ENCODE measurements around the gene MED12L. TPM values are rescaled to one million over a fixed set of nuclear protein-coding genes. Genes with fewer than 3 reads are reported as not detected.
"Not testable (repeated sequence)": the region's sequence is repeated elsewhere in the genome, so short reads cannot be mapped to it uniquely, and the experiment has no call there.

The MED12L gene
- polyA plus RNA-seq, 1 donor: 2.7 TPM

DNA sequence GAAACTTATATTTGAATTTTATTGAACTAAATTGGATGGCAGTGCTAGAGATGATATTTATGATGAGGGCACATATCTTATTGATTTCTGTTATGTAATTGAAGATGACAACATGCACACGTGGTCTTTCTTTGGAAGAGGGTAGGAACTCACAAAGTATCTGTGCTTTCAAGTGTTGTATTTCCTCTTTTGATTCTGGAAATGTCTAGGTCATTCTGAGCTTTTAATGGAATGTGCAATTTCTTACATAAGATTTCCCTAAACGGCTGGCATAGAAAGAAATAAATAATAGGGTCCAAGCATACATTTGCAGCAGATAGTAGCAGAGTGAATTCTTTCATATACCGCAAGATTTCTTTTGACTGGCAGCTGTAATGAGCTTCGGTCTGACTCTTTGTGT is 127.7 kb downstream of the MED12L start:
- no peak for DNase-seq

DNA sequence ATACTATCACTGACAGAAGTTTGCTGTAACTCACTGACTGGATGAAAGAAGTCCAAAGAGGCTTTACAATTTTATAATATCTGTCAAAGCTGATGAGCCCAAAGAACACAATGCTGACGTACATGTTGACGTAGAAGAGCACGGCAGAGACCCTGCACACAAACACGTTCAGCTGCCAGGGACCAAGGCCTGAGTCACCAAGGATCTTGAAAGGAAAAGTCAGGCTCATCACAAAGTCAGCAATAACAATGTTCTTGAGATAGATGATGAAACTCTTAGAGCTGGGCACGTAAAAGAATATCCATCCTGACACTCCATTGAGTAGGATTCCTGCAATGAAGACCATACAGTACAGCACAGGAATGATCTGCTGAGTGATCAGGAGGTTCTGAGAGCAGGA is 128.4 kb downstream of the MED12L start:
- DNase-seq: no peak

DNA sequence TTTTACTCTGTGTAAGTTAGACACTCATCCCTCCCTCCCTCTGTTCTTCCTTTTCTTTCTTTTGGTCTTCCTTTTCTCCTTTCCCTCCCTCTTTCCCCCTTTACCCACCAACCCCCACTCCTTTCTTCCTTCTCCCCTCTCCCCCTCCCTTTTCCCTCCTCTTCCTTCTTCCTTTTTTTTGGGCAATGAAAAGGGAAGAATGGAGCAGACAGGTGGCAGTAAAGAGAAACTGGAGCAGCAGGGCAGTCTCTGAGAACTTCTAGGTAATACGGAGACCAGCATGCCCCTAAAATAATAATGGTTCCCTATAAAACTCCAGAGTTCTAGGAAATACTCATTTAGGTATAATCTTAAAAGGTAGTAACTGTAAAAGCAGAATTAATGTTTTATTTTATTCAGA is 129.0 kb downstream of the MED12L start:
- no peak for DNase-seq

DNA sequence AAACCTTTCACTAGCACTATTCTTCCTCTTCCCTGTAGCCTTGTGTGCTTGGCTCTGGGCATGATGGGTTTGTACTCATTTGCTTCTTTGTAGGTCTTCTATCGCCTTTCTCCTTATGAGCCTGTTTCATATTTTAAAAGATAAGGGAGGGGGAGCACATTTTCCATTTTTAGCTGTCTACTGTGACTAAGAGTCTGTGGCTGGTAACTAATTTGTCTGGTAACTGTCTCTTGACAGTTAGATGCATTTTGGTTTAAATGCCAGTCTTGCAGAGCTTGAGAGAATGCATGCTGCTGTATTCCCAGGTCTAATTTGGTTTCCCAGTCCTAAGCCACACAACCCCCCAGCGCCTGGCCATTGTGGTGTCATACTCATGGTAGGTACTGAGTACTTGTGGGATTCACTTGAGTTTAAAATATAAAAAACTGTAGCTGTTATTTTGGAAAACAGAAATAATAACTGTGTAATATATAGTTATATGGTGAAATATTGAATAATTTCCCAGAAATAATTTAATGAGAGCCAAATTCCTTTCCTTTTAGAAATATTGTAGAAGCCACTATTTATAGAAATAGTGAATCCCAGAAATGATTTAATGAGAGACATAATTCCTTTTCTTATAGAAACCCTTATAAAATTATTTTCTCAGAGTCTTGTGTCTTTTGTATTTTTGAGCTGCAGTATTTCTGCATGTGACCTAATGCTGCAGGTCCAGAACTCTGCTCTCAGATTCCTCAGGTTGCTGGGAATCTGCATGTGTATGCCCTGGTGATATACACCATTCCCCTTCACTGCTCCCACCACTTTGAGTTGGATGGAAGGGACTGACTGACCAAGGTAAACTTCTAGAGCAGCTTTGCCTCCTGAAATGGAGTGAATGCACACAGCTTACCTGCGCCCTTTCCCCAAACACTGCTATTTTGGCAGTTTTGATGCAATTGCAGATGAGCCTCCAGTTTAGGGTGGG is 131.5 kb downstream of the MED12L start:
- no peak for DNase-seq

DNA sequence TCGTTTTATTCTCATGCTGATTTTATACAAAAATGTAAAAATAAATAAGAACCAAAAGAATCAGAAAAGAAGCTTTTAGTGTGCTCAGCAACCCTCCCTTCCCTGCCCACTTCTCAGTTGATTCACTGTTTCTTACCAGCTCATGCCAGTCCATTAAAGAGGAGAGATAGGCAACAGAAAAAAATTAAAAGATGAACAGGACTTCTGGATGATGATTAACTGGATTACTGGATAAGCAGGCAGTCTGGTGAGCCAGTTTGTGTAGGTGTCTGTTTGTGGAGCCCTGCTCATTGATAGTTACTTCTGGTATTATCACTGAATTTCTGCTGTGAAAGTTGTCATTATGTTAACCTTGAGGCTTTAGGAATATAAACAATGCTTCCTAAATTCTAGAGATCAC is 132.7 kb downstream of the MED12L start:
- DNase-seq: no peak

DNA sequence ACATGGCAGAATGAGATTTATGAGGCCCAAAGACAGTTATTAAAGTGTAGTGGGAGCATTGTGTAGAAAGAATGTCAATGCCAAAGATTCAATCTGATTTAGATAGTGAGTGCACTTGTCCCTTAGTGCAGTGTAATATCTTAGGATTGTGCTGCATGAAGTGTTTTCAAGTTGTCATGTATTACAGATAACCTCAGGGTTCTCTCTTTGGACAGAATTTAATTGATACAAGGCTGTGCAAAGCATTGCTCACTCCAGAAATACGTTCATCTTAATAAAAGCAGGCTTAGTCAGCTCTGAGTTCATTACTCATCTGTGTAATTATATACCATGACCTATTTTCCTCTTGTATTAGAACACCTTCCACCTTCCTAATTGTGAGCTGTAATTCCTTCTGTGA is 133.6 kb downstream of the MED12L start:
- no peak for DNase-seq

DNA sequence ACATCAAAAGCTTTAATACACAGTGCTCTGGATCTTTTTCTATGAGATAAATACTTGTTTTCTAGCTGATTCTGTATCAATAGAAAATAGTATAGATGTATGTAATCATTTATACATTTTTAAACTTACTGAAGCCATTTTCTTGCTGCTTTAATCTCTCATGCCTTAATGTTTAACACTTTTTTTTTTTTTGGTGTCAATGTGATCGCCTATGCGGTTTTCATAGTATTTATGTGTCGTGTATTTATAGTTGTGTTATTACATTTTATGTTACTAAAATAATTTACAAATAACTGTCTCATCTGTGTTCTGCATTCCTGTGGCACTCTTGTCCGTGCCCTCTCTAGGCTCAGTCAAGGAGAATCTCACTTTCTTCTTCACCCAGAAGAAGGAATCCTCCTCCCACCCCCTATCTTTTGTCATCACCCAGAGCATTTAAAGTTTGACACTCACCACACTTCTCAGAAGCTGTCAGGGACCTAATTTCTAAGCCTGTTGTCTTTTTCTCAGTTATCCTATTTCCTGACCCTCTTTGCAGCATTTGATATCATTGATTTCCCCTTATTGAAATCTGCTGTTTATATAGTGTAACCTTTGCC is 138.9 kb downstream of the MED12L start:
- DNase-seq: no peak

DNA sequence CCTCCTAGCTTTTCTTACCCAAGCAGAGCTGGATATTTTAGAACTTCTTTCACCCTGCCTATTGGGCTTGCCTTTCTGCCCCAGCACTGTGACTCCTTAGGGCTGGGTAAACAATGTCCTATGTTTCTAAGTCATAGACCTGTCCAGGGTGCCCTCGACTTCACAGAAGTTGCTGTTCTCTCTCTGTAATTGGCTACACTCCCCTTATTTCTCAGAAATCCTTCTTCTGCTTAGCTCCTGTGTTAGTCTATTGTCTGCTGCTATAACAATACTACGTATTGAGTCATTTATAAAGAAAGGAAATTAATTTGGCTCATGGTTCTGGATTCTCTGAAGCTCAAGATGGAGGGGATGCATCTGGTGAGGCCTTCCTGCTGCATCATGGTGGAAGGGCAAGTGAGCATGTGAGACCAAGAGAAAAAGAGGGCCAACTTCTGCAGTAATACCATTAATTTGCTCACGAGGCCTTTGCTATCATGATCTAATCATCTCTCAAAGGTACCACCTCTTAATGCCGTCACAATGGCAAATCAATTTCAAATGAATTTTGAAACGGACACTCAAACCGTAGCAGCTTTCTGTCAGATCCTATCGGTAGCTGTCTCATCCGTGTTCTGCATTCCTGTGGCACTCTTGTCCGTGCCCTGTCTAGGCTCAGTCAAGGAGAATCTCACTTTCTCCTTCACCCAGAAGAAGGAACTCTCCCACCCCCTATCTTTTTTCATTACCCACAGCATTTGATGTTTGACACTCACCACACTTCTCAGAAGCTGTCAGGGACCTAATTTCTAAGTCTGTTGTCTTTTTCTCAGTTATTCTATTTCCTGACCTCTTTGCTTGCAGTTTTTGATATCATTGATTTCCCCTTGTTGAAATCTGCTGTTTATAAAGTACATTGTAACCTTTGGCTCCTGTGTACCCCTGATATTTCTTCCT is 139.8 kb downstream of the MED12L start:
- DNase-seq: no peak

DNA sequence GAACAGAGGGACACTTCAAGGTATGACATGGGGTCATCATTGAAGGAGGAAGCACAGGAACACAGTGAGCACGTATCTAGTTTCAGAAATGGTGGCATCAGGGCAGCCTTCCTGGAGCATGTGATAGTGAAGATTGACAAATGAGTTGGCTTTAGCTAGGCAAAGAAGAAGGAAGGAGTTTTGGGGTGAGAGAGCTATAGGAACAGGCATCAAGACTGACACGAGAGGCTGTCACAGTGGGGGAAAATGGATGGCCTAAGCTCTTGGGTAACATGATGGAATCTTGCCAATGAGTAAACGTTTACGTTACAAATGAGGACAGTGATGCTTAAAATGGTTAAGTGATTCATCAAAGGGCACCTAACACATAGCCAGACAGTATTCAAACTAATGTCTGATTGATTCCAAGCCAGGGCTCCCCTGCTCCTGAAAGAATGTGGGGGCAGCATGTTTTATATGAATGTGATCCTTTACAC is 140.7 kb downstream of the MED12L start:
- no peak for DNase-seq

DNA sequence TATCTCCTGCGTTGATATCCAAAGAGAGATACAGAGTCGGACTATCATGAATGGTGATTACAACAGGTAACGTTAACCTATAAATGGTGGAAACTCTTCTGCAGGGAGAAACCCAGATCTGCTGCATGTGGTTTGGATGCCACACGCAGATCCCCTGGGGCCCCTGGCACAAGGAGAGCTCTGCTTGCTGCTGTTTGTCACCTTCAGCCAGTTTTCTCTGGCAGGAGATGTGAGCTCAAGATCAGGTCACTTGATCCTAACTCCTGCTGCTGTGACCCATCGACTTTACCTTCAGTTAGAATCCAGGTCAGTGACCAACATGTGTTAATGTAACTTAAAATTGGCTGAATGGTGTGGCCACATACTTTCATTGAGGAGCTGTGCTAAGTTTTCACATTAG is 141.4 kb downstream of the MED12L start:
- DNase-seq: no peak

DNA sequence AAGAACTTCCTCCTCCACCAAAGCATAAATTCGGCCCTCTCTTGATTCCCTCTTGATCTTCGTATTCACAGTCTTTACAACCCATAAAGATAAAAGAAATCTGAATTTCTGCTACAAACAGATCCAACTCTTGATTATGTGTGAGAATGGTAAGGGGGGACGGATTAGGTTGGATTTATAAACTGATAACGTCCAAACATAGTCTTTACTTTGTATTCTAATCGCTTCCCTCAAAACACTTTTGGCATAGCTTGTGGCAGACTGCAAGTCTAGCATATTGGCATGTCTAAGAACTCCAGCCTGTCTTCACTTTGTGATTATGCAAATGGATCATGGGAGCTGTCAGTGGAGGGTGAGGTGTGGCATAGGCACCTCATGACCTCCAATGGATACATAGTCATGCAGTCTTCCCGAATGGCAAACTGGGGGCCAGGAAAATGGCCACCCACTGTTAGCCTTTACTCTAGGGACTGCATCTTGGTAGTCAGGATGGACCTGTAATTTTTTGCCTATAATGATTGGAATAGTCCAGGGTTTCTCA is 141.9 kb downstream of the MED12L start:
- no peak for DNase-seq

DNA sequence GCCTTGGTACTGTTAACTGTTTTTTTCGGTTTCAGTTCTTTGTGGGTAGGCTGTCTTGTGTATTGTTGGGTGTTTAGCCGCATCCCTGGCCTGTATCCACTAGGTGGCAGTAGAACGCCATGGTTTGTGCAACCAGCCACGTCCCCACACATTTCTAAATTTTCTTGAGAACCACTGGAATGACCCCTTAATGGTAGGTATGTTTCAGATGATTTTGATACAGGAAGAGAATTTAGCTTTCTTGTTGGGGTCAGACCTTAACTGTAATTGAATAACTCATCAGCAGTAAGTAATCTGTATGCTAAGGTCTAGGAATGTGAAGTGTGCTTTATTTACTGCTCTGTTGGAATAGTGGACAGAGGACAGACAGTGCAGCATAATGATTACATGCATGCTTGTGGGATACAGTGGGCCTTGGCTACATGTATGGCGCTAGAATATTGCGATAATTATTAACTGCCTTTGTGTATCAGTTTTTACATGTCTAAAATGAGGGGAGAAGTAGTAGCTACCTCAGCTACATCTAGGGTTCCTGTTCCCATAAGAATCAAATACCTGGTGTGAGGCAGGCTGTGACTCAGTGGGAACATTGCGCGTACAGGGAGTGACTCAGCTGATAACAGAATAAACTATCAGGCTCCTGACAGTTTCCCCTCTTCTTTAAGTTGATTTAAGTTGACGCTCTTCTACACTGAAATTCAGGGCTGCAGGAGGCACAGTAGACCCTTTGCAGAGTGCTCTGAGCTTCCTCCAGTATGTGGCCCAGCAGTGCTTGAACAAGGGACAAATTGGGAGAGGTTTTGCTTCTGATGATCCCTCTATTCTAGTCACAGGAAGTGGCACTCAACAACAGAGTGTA is 142.6 kb downstream of the MED12L start:
- peak; percentile 77 for DNase-seq

DNA sequence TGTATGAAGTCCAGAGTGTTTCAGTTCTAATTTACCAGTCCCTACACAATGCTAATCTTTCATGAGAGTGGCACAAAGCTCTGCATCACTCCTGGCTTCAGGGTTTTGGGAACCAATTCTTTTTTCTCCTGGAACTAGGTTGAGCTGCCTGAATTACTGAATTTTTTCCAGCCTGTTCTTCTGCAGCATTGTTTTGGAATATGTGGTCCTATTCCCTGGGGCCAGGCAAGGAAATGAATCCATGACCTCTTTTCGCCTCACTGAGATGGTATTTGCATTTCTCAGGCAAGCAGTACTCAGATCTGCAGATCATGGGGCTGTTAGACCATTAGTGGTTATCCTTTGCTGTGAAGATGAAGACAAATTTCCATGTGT is 143.2 kb downstream of the MED12L start:
- DNase-seq: no peak

DNA sequence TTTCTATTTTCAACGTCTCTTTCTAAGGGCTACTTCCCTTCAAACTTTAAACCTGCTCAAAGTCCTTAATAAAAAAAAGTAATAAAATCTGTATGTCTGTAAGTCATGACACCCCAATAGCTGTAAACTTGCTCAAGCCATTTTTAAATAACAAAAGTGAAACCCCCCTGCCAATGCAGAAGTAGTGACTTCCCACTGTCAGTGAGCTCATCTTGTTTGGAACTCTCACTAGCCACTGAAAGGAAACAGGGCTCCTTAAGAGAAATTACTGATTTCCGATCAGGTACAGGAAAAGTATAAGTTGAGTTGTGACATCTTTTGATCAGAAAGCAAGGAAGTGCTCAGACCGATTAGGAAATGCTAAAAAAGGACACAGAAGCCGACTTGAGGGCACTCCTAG is 145.2 kb downstream of the MED12L start:
- no peak for DNase-seq

DNA sequence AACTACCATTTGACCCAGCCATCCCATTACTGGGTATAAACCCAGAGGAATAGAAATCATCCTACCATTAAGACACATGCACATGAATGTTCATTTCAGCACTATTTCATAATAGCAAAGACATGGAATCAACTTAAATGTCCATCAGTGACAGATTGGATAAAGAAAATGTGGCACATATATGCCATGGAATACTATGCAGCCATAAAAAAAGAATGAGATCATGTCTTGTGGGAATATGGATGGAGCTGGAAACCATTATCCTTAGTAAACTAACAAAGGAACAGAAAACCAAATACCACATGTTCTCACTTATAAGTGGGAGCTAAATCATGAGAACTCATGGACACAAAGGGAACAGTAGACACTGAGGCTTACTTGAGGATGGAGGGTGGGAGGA is 146.9 kb downstream of the MED12L start:
- DNase-seq: not testable (repeated sequence)

DNA sequence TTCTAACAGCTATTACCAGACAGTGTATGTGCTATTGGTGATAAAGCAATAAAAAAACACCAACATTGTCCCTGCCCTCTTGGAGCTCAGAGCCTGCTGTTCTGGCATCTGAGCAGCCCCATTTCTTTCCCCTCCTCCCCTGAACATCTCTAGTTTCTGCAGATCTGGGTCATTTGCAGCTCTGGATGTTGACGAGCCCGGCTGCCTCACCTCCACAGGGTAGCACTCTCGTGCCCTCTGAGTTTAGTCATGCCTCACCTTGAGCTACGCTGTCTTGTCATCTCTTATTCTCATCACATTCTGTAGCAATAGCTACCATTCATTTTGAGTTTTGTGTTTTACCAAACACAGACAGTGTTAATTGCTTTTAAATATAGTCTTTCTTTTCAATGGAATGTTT is 147.5 kb downstream of the MED12L start:
- DNase-seq: no peak

DNA sequence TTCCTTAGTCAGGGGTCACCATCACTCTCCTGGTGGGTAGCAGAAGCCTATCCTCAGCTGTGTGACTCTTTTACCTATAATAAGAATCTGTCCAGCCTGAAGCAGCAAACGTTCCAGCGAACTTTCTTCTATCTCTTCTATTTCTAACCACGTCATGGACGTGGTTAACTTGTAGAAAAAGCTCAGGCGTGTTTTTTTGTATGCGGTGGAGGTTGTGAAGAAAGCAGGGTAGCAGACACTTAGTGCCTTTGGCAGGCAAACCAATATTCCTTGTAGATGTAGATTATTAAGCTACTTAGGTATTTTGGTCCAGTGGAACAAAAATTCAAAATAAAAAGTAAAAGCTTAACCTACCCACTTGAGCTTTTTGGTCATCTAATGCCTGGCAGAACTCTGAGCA is 149.4 kb downstream of the MED12L start:
- DNase-seq: no peak

DNA sequence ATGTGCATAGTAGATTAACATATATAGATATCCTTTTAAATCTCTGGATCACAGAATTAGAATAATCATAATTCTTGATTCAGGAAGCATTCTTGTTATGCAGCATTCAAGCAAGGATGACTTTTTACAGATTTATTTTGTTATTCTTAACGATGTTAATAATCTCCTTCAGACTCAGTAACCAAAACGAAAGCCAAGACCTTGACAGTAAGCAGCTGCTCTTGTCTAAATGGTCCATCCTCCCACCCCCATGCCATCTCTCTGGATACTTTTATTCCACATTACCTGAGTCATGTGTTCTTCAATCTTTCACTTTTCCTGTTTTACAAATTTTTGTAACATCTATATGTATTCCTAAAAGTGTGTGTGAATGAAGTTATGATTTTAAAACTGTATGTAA is 150.9 kb downstream of the MED12L start:
- no peak for DNase-seq

DNA sequence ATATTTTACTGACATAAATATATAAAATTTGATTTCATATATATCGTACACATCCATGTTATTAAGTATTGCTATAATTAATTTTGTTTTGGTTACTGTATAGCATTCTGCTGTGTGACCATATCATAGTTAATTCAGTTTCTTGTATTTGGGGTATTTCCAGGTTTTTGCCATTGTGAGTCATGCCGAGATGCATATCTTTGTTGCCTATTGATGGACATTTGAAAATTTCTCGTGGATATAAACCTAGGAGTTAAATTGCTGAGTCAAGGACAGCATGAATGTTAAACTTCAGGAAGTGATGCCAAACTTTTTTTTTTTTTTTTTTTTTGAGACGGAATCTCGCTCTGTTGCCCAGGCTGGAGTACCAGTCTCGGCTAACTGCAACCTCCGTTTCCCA is 151.3 kb downstream of the MED12L start:
- no peak for DNase-seq

DNA sequence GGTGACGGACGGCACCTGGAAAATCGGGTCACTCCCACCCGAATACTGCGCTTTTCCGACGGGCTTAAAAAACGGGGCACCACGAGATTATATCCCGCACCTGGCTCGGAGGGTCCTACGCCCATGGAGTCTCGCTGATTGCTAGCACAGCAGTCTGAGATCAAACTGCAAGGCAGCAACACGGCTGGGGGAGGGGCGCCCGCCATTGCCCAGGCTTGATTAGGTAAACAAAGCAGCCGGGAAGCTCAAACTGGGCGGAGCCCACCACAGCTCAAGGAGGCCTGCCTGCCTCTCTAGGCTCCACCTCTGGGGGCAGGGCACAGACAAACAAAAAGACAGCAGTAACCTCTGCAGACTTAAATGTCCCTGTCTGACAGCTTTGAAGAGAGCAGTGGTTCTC is 156.5 kb downstream of the MED12L start:
- not testable (repeated sequence) for DNase-seq

DNA sequence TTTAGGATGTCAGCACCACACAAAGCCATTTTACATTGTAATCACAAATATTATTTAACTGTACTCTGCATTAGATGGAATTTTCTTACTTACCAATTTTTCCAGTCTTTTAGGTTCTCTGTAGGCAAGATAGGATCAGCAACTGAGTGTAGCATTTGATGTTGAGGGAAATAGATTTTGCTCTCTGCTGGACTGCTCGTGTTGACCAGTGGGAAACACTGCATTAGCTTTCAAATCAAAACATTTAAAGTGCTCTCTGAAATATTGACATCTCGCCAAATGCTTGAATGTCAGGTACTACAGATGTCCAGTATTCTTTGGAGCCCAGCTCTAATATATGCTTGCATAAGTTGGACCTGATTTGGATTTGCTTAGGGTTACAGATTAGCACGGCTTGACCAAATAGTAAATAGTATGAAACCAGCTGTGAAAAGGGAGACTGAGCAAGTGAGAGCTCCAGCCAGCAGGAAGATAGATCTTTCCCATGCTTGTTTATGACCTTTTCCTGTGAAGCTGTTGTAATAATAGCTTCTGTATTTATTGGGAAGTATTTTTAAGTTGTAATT is 163.4 kb downstream of the MED12L start:
- no peak for DNase-seq

Data from left kidney (tissue), 2 donors.